ENCODE measurements around the gene ILKAP. TPM values are rescaled to one million over a fixed set of nuclear protein-coding genes. Genes with fewer than 3 reads are reported as not detected.
A peak's percentile ranks its signal among the peaks of the same experiment; 100 is the strongest.

The ILKAP gene
- total and polyA plus RNA-seq, 2 donors (not counting 1 experiment from before 2014, with no cell fraction given) = 82.5 to 98.6 TPM

DNA sequence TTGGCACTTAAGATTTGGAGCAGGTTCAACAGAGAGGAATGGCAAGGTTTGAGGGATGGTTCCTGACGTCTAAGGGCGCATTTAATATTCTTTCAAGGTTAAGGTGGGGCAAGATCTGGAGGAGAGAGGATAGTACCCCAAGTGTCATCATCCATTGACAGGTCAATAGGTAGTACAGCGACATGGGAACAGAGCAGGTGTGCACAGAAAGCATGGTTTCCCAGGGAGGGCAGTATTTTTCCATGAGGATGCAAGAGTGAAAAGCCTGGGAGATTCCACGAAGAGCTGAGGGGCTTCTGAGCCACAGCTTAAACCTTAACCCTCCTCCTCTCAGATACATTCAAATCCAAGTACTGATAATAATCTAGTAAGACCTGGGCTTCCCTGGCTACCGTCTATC, 27.2 kb upstream of the ILKAP start:
- peaks cover 27% of the 10 kb centered on the region for H3K4me1 Mint-ChIP-seq
- Histone ChIP-seq H3K36me3 (replicated peaks in 1 of 2; ENCODE audit: control extremely low read depth in 1 of 2, control insufficient read depth in 1 of 2, extremely low read depth in 1 of 2, insufficient read depth in 2 of 2, low read length in 1 of 2) (no peaks in the 10 kb centered on the region), H3K9ac (ENCODE audit: low read length) (peak overlapping the region; percentile 80), H3K79me2 (ENCODE audit: control insufficient read depth, insufficient read depth, low read length) (no peaks in the 10 kb centered on the region), H4K20me1 (ENCODE audit: control insufficient read depth, insufficient read depth, low read length, poor library complexity, severe bottlenecking) (no peaks in the 10 kb centered on the region), H3K4me3 (ENCODE audit: control extremely low read depth in 1 of 5, extremely low read depth in 1 of 5, insufficient read depth in 1 of 5, low read depth in 2 of 5, low read length in 4 of 5) (peak overlapping the region in 4 of 5 experiments; percentile 58 to 84 (median 67)), H3K9me3 (ENCODE audit: control extremely low read depth in 1 of 3, control insufficient read depth in 2 of 3, insufficient read depth in 1 of 3, low read length in 2 of 3) (peaks cover 0 to 15% (median 0%) of the 10 kb centered on the region in 3 donors), H2AFZ (ENCODE audit: insufficient read depth, low read depth, low read length, poor library complexity, severe bottlenecking) (peak overlapping the region; percentile 96), H3K27ac (ENCODE audit: low read length in 2 of 2) (no peak overlapping the region), H3K4me2 (replicated peaks; ENCODE audit: low read depth, low read length, poor library complexity, severe bottlenecking) (peak overlapping the region; percentile 99), H3K4me1 (ENCODE audit: control insufficient read depth in 2 of 2, insufficient read depth in 2 of 2, low read length in 2 of 2) (peaks cover 7 to 18% of the 10 kb centered on the region in 2 donors), H3K27me3 (replicated peaks in 1 of 4; ENCODE audit: control extremely low read depth in 1 of 4, control insufficient read depth in 3 of 4, insufficient read depth in 4 of 4, low read length in 3 of 4) (peaks cover 0 to 12% (median 4%) of the 10 kb centered on the region in 4 experiments)
- intact Hi-C loops (cut with micrococcal nuclease) = loop anchor here (1.0 to 5.0 kb wide), 4 partner anchors 10 to 558 kb away; partner anchors contain the start of genes HES6, ILKAP and PER2
- POLR2A ChIA-PET = no interaction called here
- TF ChIP-seq, protein P1, sequence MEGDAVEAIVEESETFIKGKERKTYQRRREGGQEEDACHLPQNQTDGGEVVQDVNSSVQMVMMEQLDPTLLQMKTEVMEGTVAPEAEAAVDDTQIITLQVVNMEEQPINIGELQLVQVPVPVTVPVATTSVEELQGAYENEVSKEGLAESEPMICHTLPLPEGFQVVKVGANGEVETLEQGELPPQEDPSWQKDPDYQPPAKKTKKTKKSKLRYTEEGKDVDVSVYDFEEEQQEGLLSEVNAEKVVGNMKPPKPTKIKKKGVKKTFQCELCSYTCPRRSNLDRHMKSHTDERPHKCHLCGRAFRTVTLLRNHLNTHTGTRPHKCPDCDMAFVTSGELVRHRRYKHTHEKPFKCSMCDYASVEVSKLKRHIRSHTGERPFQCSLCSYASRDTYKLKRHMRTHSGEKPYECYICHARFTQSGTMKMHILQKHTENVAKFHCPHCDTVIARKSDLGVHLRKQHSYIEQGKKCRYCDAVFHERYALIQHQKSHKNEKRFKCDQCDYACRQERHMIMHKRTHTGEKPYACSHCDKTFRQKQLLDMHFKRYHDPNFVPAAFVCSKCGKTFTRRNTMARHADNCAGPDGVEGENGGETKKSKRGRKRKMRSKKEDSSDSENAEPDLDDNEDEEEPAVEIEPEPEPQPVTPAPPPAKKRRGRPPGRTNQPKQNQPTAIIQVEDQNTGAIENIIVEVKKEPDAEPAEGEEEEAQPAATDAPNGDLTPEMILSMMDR (IDR thresholded peaks at IDR 0.05) = no peak
- no peak for TF ChIP-seq EZH2 (IDR thresholded peaks at IDR 0.05; ENCODE audit: borderline replicate concordance, insufficient read depth, low read depth, low read length, poor library complexity, severe bottlenecking)
- H3K4me3 Mint-ChIP-seq = peak overlapping the region; percentile 94
- no peak for DNase-seq
- no peaks in the 10 kb centered on the region for H3K9me3 Mint-ChIP-seq (ENCODE audit: insufficient read depth)
- H3K27ac Mint-ChIP-seq = no peak overlapping the region
- H3K27me3 Mint-ChIP-seq = peaks cover 24% of the 10 kb centered on the region
- 90% methylated on average over 4 of the region's 5 CpGs for WGBS (ENCODE audit: insufficient coverage)
- CTCF ChIA-PET = interaction anchor here (1.5 kb wide), 1 partner anchor 25 kb away, joined by 6 read pairs; no protein-coding TSS in a partner anchor
- ATAC-seq (ENCODE audit: low read depth) = no peak

DNA sequence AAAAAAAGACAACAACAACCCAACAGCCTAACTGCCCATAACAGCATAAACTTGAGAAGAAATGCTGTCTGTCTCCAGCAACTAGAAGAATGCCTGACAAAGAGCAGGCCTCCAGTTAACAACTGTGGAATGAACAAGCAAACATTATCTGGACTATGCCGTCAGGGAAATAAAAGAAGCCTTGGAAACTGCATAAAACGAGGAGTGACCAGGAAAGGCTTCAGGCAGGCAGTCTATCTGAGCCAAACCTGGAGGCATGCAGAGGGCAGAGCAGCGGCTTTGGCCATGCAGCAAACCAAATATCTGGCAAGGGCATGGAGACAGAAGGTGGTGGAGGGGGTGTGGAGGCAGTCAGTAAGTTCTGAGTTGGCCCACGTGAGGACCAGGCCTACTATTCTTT, 25.2 kb upstream of the ILKAP start:
- H3K27ac Mint-ChIP-seq = no peak overlapping the region
- Histone ChIP-seq H3K36me3 (replicated peaks in 1 of 2; ENCODE audit: control extremely low read depth in 1 of 2, control insufficient read depth in 1 of 2, extremely low read depth in 1 of 2, insufficient read depth in 2 of 2, low read length in 1 of 2) (peaks cover 0 to 2% of the 10 kb centered on the region in 2 experiments), H3K79me2 (ENCODE audit: control insufficient read depth, insufficient read depth, low read length) (no peaks in the 10 kb centered on the region), H3K4me2 (replicated peaks; ENCODE audit: low read depth, low read length, poor library complexity, severe bottlenecking) (no peak overlapping the region), H2AFZ (ENCODE audit: insufficient read depth, low read depth, low read length, poor library complexity, severe bottlenecking) (no peak overlapping the region), H3K4me1 (ENCODE audit: control insufficient read depth in 2 of 2, insufficient read depth in 2 of 2, low read length in 2 of 2) (peaks cover 7 to 14% of the 10 kb centered on the region in 2 donors), H3K27ac (ENCODE audit: low read length in 2 of 2) (no peak overlapping the region), H3K9me3 (ENCODE audit: control extremely low read depth in 1 of 3, control insufficient read depth in 2 of 3, insufficient read depth in 1 of 3, low read length in 2 of 3) (peaks cover 0 to 15% (median 0%) of the 10 kb centered on the region in 3 donors), H3K9ac (ENCODE audit: low read length) (no peak overlapping the region), H4K20me1 (ENCODE audit: control insufficient read depth, insufficient read depth, low read length, poor library complexity, severe bottlenecking) (no peaks in the 10 kb centered on the region), H3K27me3 (replicated peaks in 1 of 4; ENCODE audit: control extremely low read depth in 1 of 4, control insufficient read depth in 3 of 4, insufficient read depth in 4 of 4, low read length in 3 of 4) (peaks cover 0 to 5% (median 0%) of the 10 kb centered on the region in 4 experiments), H3K4me3 (ENCODE audit: control extremely low read depth in 1 of 5, extremely low read depth in 1 of 5, insufficient read depth in 1 of 5, low read depth in 2 of 5, low read length in 4 of 5) (no peak overlapping the region)
- WGBS (ENCODE audit: insufficient coverage) = 86% methylated on average over 4 of the region's 4 CpGs
- H3K4me3 Mint-ChIP-seq = no peak overlapping the region
- ChIA-PET POLR2A (no interaction called here), CTCF (no interaction called here)
- ATAC-seq (ENCODE audit: low read depth) (no peak), DNase-seq (no peak)
- no peaks in the 10 kb centered on the region for H3K9me3 Mint-ChIP-seq (ENCODE audit: insufficient read depth)
- TF ChIP-seq EZH2 (IDR thresholded peaks at IDR 0.05; ENCODE audit: borderline replicate concordance, insufficient read depth, low read depth, low read length, poor library complexity, severe bottlenecking) = no peak
- peaks cover 19% of the 10 kb centered on the region for H3K4me1 Mint-ChIP-seq
- intact Hi-C loops (cut with micrococcal nuclease) = no loop called here
- peaks cover 14% of the 10 kb centered on the region for H3K27me3 Mint-ChIP-seq
